GM12878 (cell line): ENCODE data around the gene CDK17. TPM values are rescaled to one million over a fixed set of nuclear protein-coding genes. Genes with fewer than 3 reads are reported as not detected.

Experiments
- ATAC-seq: fragments of 200-7000 bp; cut with Tn5 transposase; 3 replicates; pipeline ENCODE4 v1.9.1; 2020; ENCODE audit warnings: mild to moderate bottlenecking, moderate library complexity
- BruUV-seq: library from RNA; stranded (reverse); fragments of 400-500 nt; replicated peaks from 2 replicates; lab custom pipeline; 2021; lab: Mats Ljungman, UMichigan
- CTCF ChIA-PET: fragments of 300-600 bp; sonication (Branson Sonifier 250); formaldehyde crosslinking; extraction: SDS; loops from one replicate; lab custom pipeline; 2021; ENCODE audit warnings: inconsistent platforms; lab: Yijun Ruan, JAX
- POLR2A ChIA-PET: fragments of 350-600 bp; formaldehyde crosslinking; extraction: SDS; loops from one replicate; lab custom pipeline; 2021; ENCODE audit warnings: inconsistent platforms; lab: Charles Lee
- RAD21 ChIA-PET: fragments of 300-600 bp; sonication (Branson Sonifier 250); formaldehyde crosslinking; loops from one replicate; lab custom pipeline; 2023; ENCODE audit warnings: antibody characterized with exemption; ENCODE audit not compliant: unreplicated experiment; lab: Charles Lee
- SMC1A ChIA-PET: fragments of 300-600 bp; sonication (Branson Sonifier 250); formaldehyde crosslinking; loops from one replicate; lab custom pipeline; 2023; ENCODE audit not compliant: unreplicated experiment, uncharacterized antibody; lab: Charles Lee
- DNase-seq: peaks from one replicate; pipeline ENCODE4 v3.0.0-alpha.2; 2011; ENCODE audit warnings: low read depth, low spot score
- FAIRE-seq: peaks from 3 replicates; lab custom pipeline; 2011; peaks lifted over from hg19 to GRCh38; lab: Jason Lieb, UNC
- H2AFZ ChIP-seq: 2 replicates; pipeline ENCODE4 v1.6.0; 2011; ENCODE audit warnings: low read depth, low read length, control low read depth; ENCODE audit not compliant: control insufficient read depth
- H3K27ac ChIP-seq: 2 replicates; pipeline ENCODE4 v1.5.1; 2011; ENCODE audit warnings: control low read depth; ENCODE audit not compliant: control insufficient read depth, insufficient read depth
- H3K27me3 ChIP-seq, 2 experiments: replicated peaks in 1 of 2; 2 replicates each; pipeline versions ENCODE4 v1.6.0 to v1.6.1; 2011; ENCODE audit warnings: low read length in 1 of 2; ENCODE audit not compliant: control insufficient read depth in 2 of 2, insufficient read depth in 2 of 2
- H3K36me3 ChIP-seq, 2 experiments: 2 replicates each; pipeline ENCODE4 v1.5.1; 2011; ENCODE audit warnings: low read length in 1 of 2; ENCODE audit not compliant: control insufficient read depth in 2 of 2, insufficient read depth in 2 of 2
- H3K4me1 ChIP-seq: 2 replicates; pipeline ENCODE4 v1.6.1; 2011; ENCODE audit warnings: mild to moderate bottlenecking, low read length, moderate library complexity, mixed read lengths; ENCODE audit not compliant: control insufficient read depth, insufficient read depth
- H3K4me2 ChIP-seq: 2 replicates; pipeline ENCODE4 v1.6.0; 2011; ENCODE audit warnings: control low read depth; ENCODE audit not compliant: control insufficient read depth, insufficient read depth
- H3K4me3 ChIP-seq: fragments of 200-600 bp; sonication (generic); 2 replicates; pipeline ENCODE4 v1.5.1; 2016
- H3K79me2 ChIP-seq: 2 replicates; pipeline ENCODE4 v1.6.0; 2011; ENCODE audit warnings: low read length; ENCODE audit not compliant: control insufficient read depth, insufficient read depth
- H3K9ac ChIP-seq: 2 replicates; pipeline ENCODE4 v1.8.0; 2011; ENCODE audit warnings: low read length, control low read depth, mixed read lengths; ENCODE audit not compliant: control insufficient read depth, insufficient read depth
- H3K9me3 ChIP-seq: replicated peaks from 3 replicates; pipeline ENCODE4 v1.5.1; 2011; ENCODE audit warnings: mild to moderate bottlenecking, low read length; ENCODE audit not compliant: control insufficient read depth, insufficient read depth
- H4K20me1 ChIP-seq: 2 replicates; pipeline ENCODE4 v1.6.0; 2011; ENCODE audit not compliant: control insufficient read depth, insufficient read depth
- EZH2 ChIP-seq: IDR thresholded peaks from 2 replicates; pipeline ENCODE4 v1.6.1; 2012; ENCODE audit warnings: low read depth, mild to moderate bottlenecking, control low read depth, inconsistent platforms, low read length, borderline replicate concordance; ENCODE audit not compliant: control insufficient read depth
- JUND ChIP-seq: IDR thresholded peaks from 2 replicates; pipeline ENCODE4 v1.6.1; 2012; ENCODE audit warnings: low read depth, mild to moderate bottlenecking, low read length, improper control_type of control experiment, moderate library complexity
- NR2C1 ChIP-seq: fragments of 450-650 bp; IDR thresholded peaks from 2 replicates; pipeline ENCODE4 v1.6.1; 2017; ENCODE audit warnings: antibody characterized with exemption, mild to moderate bottlenecking, moderate library complexity
- RAD21 ChIP-seq: IDR thresholded peaks from 2 replicates; pipeline ENCODE4 v1.6.1; 2011; ENCODE audit warnings: mild to moderate bottlenecking, low read depth, low read length, moderate library complexity; ENCODE audit not compliant: insufficient read depth
- SIX5 ChIP-seq: IDR thresholded peaks from 2 replicates; pipeline ENCODE4 v1.6.1; 2011; ENCODE audit warnings: mild to moderate bottlenecking, low read depth, low read length, moderate library complexity; ENCODE audit not compliant: severe bottlenecking
- SMC3 ChIP-seq: IDR thresholded peaks from 2 replicates; pipeline ENCODE4 v1.6.1; 2011; ENCODE audit warnings: low read length, improper control_type of control experiment, borderline replicate concordance
- WGBS: methylation state at CpG from one replicate; pipeline ENCODE4 v1.1.6; 2016; ENCODE audit warnings: low lambda C conversion rate; ENCODE audit not compliant: insufficient replicate concordance, insufficient coverage; ENCODE audit errors: missing lambda C conversion rate; 5-methylcytosine and 5-hydroxymethylcytosine counted together
- in situ Hi-C: fragments of 300-500 bp; cut with MboI; formaldehyde crosslinking; loops from 9 replicates; pipeline ENCODE4 v1.14.3; 2018; ENCODE audit warnings: mixed read lengths
- intact Hi-C: fragments of 100-400 bp; cut with micrococcal nuclease; formaldehyde crosslinking; loops from one replicate; pipeline ENCODE4 v1.14.2; 2022; ENCODE audit not compliant: unreplicated experiment
- polyA plus RNA-seq, 11 experiments: library from polyadenylated mRNA; depleted of rRNA in 4 of 11; unstranded in 6 of 11; stranded (reverse) in 5 of 11; fragments of >200 nt; fragmentation: Nextera tagmentation in 4 of 11; fragmentation: Illumina TruSeq in 1 of 11; extraction: Ambion mirVana in 4 of 11; extraction: Trizol in 1 of 11; gene quantifications; 1 replicate in 1 of 11; 2 replicates in 10 of 11; pipeline versions ENCODE4 v1.2.1 to v1.2.3, GENCODE V29; 2011 to 2016; ENCODE audit warnings: inconsistent platforms in 2 of 11, missing spikeins in 2 of 11, low read depth in 1 of 11
- total RNA-seq, 4 experiments: library from RNA; depleted of rRNA in 3 of 4; stranded (reverse); fragments of >200 nt in 3 of 4; fragmentation: Illumina TruSeq in 1 of 4; extraction: Trizol in 1 of 4; gene quantifications; 2 replicates each; pipeline versions ENCODE4 v1.2.1 to v1.2.3, GENCODE V29; 2013 to 2021
- TF ChIP-seq, protein P1 (sequence below): fragments of 450-650 bp; IDR thresholded peaks from 2 replicates; pipeline ENCODE4 v1.6.1; 2017; ENCODE audit warnings: antibody characterized with exemption, mild to moderate bottlenecking, moderate library complexity
- TF ChIP-seq, protein P2 (sequence below): fragments of 450-650 bp; formaldehyde crosslinking; IDR thresholded peaks from 2 replicates; pipeline ENCODE4 v1.4.0; 2020; ENCODE audit warnings: mild to moderate bottlenecking, moderate library complexity

The CDK17 gene
- total and polyA plus RNA-seq, 10 of the 15 experiments (the other 5 are each of a cell fraction or from before 2014, with no cell fraction given) = 5.6 to 45.6 (median 18.3) TPM

DNA sequence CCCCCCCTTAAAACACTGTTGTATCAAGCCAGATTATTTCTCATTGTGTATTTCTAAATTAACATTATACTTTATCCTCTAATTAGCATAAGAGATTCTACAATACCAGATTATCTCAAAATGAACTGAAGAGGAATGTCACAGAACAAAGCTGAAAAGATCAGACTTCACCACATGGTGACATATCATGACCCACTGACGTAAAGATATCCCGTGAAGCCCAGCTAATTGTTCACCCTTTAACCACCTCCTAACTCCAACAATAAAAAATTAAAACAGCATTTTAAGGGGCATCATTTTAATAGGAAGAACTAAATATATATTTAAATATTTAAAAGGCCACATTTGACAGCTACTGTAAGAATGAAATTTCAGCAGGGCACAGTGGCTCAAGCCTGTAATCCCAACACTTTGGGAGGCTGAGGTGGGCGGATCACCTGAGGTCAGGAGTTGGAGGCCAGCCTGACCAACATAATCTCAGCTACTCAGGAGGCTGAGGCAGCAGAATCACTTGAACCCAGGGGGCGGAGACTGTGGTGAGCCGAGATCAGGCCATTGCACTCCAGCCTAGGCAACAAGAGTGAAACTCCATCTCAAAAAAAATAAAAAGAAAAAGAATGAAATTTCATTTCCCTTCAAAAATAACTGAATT lies 29.0 kb downstream of the CDK17 start (continued):
- TF ChIP-seq NR2C1 = no peak

DNA sequence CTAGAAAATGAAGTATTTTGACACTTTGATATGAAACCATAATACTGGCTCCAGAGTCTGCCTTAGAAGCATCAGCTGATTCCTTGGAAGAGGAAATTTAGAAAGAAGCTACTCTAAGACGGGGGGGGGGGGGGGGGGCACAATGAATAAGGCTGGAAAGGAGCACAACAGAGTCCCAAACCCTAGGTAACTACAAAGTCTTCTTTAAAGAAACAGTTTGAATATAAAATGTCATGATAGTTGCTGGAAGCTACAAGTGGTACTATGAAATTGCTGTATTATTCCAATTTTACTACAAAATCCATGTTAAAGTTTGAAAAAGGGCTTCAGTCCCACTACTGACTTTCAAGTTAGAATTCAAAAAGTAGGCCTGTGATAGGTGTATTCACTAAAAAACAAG lies 31.6 kb downstream of the CDK17 start:
- in situ Hi-C loops = no loop called here
- H2AFZ ChIP-seq = no peak overlapping the region
- no peak for DNase-seq
- BruUV-seq = no TSS peak
- H3K27me3 ChIP-seq = no peaks in the 10 kb centered on the region
- no peak overlapping the region for H3K9ac ChIP-seq
- H3K4me2 ChIP-seq = no peak overlapping the region
- SMC1A ChIA-PET = interaction anchor here (1.0 to 1.3 kb wide), 3 partner anchors 21 to 32 kb away, joined by 3 to 7 read pairs (median 4); partner anchors contain the start of gene CDK17
- no peak for FAIRE-seq
- no peaks in the 10 kb centered on the region; the same call in 2 of the 3 replicates for H3K9me3 ChIP-seq
- no peaks in the 10 kb centered on the region for H4K20me1 ChIP-seq
- peaks cover 79% of the 10 kb centered on the region for H3K79me2 ChIP-seq
- RAD21 ChIA-PET = interaction anchor here (0.6 kb wide), 1 partner anchor 213 kb away, joined by 3 read pairs; no protein-coding TSS in a partner anchor
- WGBS = 92% methylated on average over 1 of the region's 1 CpG
- POLR2A ChIA-PET = interaction anchor here (0.6 kb wide), 1 partner anchor 267 kb away, joined by 3 read pairs; no protein-coding TSS in a partner anchor
- H3K27ac ChIP-seq = no peak overlapping the region
- H3K4me1 ChIP-seq = peaks cover 12% of the 10 kb centered on the region
- CTCF ChIA-PET = interaction anchor here (0.7 kb wide), 1 partner anchor 15 kb away, joined by 3 read pairs; no protein-coding TSS in a partner anchor
- no peak for ATAC-seq
- H3K4me3 ChIP-seq = no peak overlapping the region
- H3K36me3 ChIP-seq = no peaks in the 10 kb centered on the region
- no peak for TF ChIP-seq SMC3
- TF ChIP-seq RAD21 = no peak
- no peak for TF ChIP-seq SIX5
- TF ChIP-seq, protein P1, sequence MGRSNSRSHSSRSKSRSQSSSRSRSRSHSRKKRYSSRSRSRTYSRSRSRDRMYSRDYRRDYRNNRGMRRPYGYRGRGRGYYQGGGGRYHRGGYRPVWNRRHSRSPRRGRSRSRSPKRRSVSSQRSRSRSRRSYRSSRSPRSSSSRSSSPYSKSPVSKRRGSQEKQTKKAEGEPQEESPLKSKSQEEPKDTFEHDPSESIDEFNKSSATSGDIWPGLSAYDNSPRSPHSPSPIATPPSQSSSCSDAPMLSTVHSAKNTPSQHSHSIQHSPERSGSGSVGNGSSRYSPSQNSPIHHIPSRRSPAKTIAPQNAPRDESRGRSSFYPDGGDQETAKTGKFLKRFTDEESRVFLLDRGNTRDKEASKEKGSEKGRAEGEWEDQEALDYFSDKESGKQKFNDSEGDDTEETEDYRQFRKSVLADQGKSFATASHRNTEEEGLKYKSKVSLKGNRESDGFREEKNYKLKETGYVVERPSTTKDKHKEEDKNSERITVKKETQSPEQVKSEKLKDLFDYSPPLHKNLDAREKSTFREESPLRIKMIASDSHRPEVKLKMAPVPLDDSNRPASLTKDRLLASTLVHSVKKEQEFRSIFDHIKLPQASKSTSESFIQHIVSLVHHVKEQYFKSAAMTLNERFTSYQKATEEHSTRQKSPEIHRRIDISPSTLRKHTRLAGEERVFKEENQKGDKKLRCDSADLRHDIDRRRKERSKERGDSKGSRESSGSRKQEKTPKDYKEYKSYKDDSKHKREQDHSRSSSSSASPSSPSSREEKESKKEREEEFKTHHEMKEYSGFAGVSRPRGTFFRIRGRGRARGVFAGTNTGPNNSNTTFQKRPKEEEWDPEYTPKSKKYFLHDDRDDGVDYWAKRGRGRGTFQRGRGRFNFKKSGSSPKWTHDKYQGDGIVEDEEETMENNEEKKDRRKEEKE = no peak
- no peak for TF ChIP-seq EZH2
- TF ChIP-seq, protein P2, sequence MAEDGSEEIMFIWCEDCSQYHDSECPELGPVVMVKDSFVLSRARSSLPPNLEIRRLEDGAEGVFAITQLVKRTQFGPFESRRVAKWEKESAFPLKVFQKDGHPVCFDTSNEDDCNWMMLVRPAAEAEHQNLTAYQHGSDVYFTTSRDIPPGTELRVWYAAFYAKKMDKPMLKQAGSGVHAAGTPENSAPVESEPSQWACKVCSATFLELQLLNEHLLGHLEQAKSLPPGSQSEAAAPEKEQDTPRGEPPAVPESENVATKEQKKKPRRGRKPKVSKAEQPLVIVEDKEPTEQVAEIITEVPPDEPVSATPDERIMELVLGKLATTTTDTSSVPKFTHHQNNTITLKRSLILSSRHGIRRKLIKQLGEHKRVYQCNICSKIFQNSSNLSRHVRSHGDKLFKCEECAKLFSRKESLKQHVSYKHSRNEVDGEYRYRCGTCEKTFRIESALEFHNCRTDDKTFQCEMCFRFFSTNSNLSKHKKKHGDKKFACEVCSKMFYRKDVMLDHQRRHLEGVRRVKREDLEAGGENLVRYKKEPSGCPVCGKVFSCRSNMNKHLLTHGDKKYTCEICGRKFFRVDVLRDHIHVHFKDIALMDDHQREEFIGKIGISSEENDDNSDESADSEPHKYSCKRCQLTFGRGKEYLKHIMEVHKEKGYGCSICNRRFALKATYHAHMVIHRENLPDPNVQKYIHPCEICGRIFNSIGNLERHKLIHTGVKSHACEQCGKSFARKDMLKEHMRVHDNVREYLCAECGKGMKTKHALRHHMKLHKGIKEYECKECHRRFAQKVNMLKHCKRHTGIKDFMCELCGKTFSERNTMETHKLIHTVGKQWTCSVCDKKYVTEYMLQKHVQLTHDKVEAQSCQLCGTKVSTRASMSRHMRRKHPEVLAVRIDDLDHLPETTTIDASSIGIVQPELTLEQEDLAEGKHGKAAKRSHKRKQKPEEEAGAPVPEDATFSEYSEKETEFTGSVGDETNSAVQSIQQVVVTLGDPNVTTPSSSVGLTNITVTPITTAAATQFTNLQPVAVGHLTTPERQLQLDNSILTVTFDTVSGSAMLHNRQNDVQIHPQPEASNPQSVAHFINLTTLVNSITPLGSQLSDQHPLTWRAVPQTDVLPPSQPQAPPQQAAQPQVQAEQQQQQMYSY = no peak
- no peak for TF ChIP-seq JUND
- intact Hi-C loops = no loop called here
